ENCODE measurements around the gene AMDHD1. TPM values are rescaled to one million over a fixed set of nuclear protein-coding genes. Genes with fewer than 3 reads are reported as not detected.
"Not testable (repeated sequence)": the region's sequence is repeated elsewhere in the genome, so short reads cannot be mapped to it uniquely, and the experiment has no call there.

AMDHD1 gene
- total RNA-seq, 1 donor from 2014 or later: 0.41 TPM

GRCh38 chr12:95963096-95963495 is 20.0 kb downstream of the AMDHD1 start:
- H3K27ac Mint-ChIP-seq: no peak overlapping the region
- DNase-seq (ENCODE audit: low spot score, unreplicated experiment): no peak
- no peak for TF ChIP-seq CTCF (IDR thresholded peaks at IDR 0.05; ENCODE audit: unreplicated experiment)
- H3K27me3 Mint-ChIP-seq: no peaks in the 10 kb centered on the region
- H3K4me1 Mint-ChIP-seq (ENCODE audit: low read depth): peaks cover 9% of the 10 kb centered on the region
- H3K9me3 Mint-ChIP-seq (ENCODE audit: low read depth): no peaks in the 10 kb centered on the region
- H3K36me3 Mint-ChIP-seq (ENCODE audit: insufficient read depth): no peaks in the 10 kb centered on the region
- H3K4me3 Mint-ChIP-seq (ENCODE audit: low read depth): no peak overlapping the region

- no peak for DNase-seq (ENCODE audit: low spot score, unreplicated experiment)
- Mint-ChIP-seq H3K27ac (peak overlapping the region; percentile 2), H3K4me3 (ENCODE audit: low read depth) (no peak overlapping the region), H3K4me1 (ENCODE audit: low read depth) (peaks cover 9% of the 10 kb centered on the region), H3K9me3 (ENCODE audit: low read depth) (no peaks in the 10 kb centered on the region), H3K27me3 (no peaks in the 10 kb centered on the region), H3K36me3 (ENCODE audit: insufficient read depth) (no peaks in the 10 kb centered on the region)
- TF ChIP-seq CTCF (IDR thresholded peaks at IDR 0.05; ENCODE audit: unreplicated experiment): no peak
These were observed 23.2 kb downstream of the AMDHD1 start for GRCh38 chr12:95966287-95966870.

GRCh38 chr12:95967301-95967700 is 24.2 kb downstream of the AMDHD1 start:
- H3K9me3 Mint-ChIP-seq (ENCODE audit: low read depth): no peaks in the 10 kb centered on the region
- no peak for DNase-seq (ENCODE audit: low spot score, unreplicated experiment)
- H3K36me3 Mint-ChIP-seq (ENCODE audit: insufficient read depth): no peaks in the 10 kb centered on the region
- H3K4me1 Mint-ChIP-seq (ENCODE audit: low read depth): peaks cover 9% of the 10 kb centered on the region
- H3K27ac Mint-ChIP-seq: no peak overlapping the region
- TF ChIP-seq CTCF (IDR thresholded peaks at IDR 0.05; ENCODE audit: unreplicated experiment): no peak
- no peak overlapping the region for H3K4me3 Mint-ChIP-seq (ENCODE audit: low read depth)
- H3K27me3 Mint-ChIP-seq: no peaks in the 10 kb centered on the region

GRCh38 chr12:95969116-95969515 is 26.0 kb downstream of the AMDHD1 start:
- H3K4me3 Mint-ChIP-seq (ENCODE audit: low read depth); H3K27me3 Mint-ChIP-seq; H3K27ac Mint-ChIP-seq; H3K36me3 Mint-ChIP-seq (ENCODE audit: insufficient read depth); H3K9me3 Mint-ChIP-seq (ENCODE audit: low read depth); DNase-seq (ENCODE audit: low spot score, unreplicated experiment): not testable (repeated sequence)
- H3K4me1 Mint-ChIP-seq (ENCODE audit: low read depth): peaks cover 21% of the 10 kb centered on the region

GRCh38 chr12:95970905-95971304 is 27.8 kb downstream of the AMDHD1 start:
- Mint-ChIP-seq H3K36me3 (ENCODE audit: insufficient read depth) (no peaks in the 10 kb centered on the region), H3K27me3 (no peaks in the 10 kb centered on the region), H3K4me3 (ENCODE audit: low read depth) (no peak overlapping the region), H3K4me1 (ENCODE audit: low read depth) (peaks cover 24% of the 10 kb centered on the region), H3K27ac (no peak overlapping the region), H3K9me3 (ENCODE audit: low read depth) (no peaks in the 10 kb centered on the region)
- TF ChIP-seq CTCF (IDR thresholded peaks at IDR 0.05; ENCODE audit: unreplicated experiment): no peak
- no peak for DNase-seq (ENCODE audit: low spot score, unreplicated experiment)

DNA sequence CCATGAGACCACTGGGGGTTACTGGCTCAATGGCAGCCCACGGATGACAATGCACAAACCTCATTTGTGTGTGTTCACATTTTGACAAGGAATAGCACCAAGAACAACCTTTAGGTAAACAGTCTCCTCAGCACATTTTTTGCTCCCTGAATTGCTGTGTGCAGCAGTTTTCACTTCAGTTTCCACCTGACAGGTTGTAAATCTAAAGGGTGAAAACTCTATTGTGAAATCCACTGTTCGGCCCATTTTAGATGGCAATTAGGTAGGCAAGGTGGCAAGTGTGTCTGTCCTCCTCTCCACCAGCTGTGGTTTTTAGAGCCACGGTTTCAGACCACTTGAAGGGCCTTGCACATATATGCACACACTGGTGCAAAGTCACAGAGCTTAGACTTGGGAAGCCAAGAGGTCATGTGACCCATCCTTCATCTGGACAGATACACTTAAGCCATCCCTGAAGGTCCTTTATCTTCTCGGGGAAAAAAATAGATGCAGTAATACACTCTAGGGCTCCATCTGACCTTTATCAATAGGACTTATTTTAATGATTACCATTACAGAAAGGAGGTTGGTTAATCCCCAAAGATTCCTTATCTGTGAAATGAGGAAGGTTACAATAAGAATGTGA is 29.8 kb downstream of the AMDHD1 start:
- peaks cover 15% of the 10 kb centered on the region for H3K4me1 Mint-ChIP-seq (ENCODE audit: low read depth)
- DNase-seq (ENCODE audit: low spot score, unreplicated experiment): no peak
- TF ChIP-seq CTCF (IDR thresholded peaks at IDR 0.05; ENCODE audit: unreplicated experiment): no peak
- H3K27ac Mint-ChIP-seq: no peak overlapping the region
- H3K27me3 Mint-ChIP-seq: peaks cover under 1% of the 10 kb centered on the region
- H3K4me3 Mint-ChIP-seq (ENCODE audit: low read depth): no peak overlapping the region
- H3K36me3 Mint-ChIP-seq (ENCODE audit: insufficient read depth): no peaks in the 10 kb centered on the region
- H3K9me3 Mint-ChIP-seq (ENCODE audit: low read depth): no peaks in the 10 kb centered on the region
